HepG2 (cell line): ENCODE data around the gene LYPD6.

ENCODE experiments used
- PATZ1 ChIP-seq: sonication (generic); formaldehyde crosslinking; IDR thresholded peaks from 2 replicates; pipeline ENCODE4 v1.4.0; 2020; ENCODE audit warnings: missing genetic modification reagents
- RAD21 ChIP-seq: fragments of 450-650 bp; formaldehyde crosslinking; IDR thresholded peaks from 2 replicates; pipeline ENCODE4 v1.5.0; 2020; ENCODE audit warnings: mild to moderate bottlenecking
- ZNF329 ChIP-seq: sonication (generic); formaldehyde crosslinking; IDR thresholded peaks from 2 replicates; pipeline ENCODE4 v1.9.0; 2021; ENCODE audit warnings: low read depth, mild to moderate bottlenecking, missing genetic modification reagents
- ZNF333 ChIP-seq: sonication (generic); formaldehyde crosslinking; IDR thresholded peaks from 2 replicates; pipeline ENCODE4 v1.4.0; 2020; ENCODE audit warnings: mild to moderate bottlenecking, missing genetic modification reagents, borderline replicate concordance

DNA sequence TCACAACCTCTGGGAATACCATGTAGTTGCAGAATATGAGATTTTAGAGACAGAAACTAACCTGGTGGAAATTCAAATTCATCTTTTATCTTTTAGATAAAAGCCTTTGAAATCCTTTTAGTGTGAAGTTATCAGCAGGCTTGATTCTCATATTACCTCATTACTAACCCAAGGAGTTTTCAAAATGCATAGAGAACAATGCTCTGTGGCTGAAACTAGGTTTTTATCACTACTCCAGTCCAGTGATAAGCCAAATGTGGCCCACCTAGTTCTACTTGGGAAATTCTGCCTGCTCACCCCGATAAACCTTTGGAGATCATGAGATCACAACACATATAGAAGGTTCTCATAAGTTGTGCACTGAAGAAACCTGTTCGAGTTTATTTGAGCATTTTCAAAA lies 135.5 kb downstream of the LYPD6 start:
- TF ChIP-seq RAD21 (CRISPR knock-in tag), result no peak
- TF ChIP-seq ZNF329 (CRISPR knock-in tag), result no peak
- TF ChIP-seq ZNF333 (CRISPR knock-in tag), result no peak
- TF ChIP-seq PATZ1 (CRISPR knock-in tag), result no peak
